ENCODE data around the gene SYTL5. TPM values are rescaled to one million over a fixed set of nuclear protein-coding genes. Genes with fewer than 3 reads are reported as not detected.
"Not testable (repeated sequence)": the region's sequence is repeated elsewhere in the genome, so short reads cannot be mapped to it uniquely, and the experiment has no call there.

The SYTL5 gene
- total RNA-seq: not detected in 2 replicates

DNA sequence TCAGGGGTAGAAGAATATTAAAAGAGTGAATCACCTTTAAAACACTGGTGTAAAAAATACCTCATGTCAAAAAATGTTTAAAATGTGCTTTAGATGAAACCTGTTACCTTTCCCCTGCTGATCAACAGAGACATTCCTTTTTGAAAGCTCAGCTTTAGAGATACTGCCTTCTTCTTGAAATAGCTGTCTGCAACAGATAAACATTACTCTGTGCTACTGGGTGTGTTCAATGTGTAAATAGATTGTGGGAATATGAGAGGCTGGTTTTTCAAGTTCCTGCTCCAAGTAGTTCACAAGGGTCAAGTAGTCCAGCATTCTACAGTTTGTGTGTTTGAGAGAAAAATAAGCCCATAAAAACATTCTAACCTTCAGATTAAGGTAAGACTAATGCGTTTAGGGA lies at the start of gene SYTL5:
TSS of gene SYTL5 (plus strand) at position 263 of the 400 bp plus-strand sequence. CDS start 27,337 bp downstream, outside the sequence.
- Mint-ChIP-seq H3K27me3 (ENCODE audit: low read depth) (peaks cover 6% of the 10 kb centered on the region), H3K27ac (no peak within 1 kb of the TSS), H3K36me3 (ENCODE audit: low read depth) (no peaks in the 10 kb centered on the region), H3K4me3 (ENCODE audit: low read depth) (no peak within 1 kb of the TSS), H3K9me3 (no peaks in the 10 kb centered on the region), H3K4me1 (ENCODE audit: low read depth) (peaks cover 2% of the 10 kb centered on the region)
- no peak for DNase-seq (ENCODE audit: low spot score)
- intact Hi-C loops (cut with micrococcal nuclease): no loop called here

DNA sequence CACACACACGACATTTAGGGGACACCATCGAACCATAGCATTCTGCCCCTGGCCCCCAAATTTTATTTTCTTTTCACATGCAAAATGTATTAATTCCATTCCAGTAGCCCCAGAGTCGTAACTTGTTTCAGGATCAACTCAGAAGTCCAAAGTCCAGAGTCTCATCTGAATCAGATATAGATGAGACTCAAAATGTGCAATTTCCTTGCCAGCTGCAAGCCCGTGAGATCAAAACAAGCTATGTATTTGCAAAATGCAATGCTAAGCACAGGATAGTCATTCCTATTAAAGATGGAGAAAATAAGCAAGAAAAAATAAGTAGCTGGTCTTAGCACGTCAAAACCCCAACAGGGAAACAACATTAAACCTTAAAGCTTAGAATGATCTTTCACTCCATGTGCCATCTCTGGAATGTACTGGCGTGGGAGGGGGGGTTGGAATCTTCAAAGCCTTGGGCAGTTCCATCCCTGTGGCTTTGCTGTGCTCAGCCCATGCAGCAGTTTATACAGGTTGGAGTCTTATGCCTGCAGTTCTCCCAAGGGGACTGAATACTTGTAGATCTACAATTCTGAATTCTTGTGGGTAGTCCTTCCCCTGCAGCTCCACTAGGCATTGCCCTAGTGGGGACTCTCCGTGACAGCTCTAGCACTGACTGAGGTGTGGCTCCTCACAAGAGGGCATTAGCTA lies 47.7 kb upstream of the SYTL5 start:
- no peak for DNase-seq (ENCODE audit: low spot score)
- H3K9me3 Mint-ChIP-seq: no peaks in the 10 kb centered on the region
- no peak overlapping the region for H3K4me3 Mint-ChIP-seq (ENCODE audit: low read depth)
- peaks cover 3% of the 10 kb centered on the region for H3K27me3 Mint-ChIP-seq (ENCODE audit: low read depth)
- peaks cover 3% of the 10 kb centered on the region for H3K4me1 Mint-ChIP-seq (ENCODE audit: low read depth)
- no peak overlapping the region for H3K27ac Mint-ChIP-seq
- intact Hi-C loops (cut with micrococcal nuclease): no loop called here
- H3K36me3 Mint-ChIP-seq (ENCODE audit: low read depth): no peaks in the 10 kb centered on the region

DNA sequence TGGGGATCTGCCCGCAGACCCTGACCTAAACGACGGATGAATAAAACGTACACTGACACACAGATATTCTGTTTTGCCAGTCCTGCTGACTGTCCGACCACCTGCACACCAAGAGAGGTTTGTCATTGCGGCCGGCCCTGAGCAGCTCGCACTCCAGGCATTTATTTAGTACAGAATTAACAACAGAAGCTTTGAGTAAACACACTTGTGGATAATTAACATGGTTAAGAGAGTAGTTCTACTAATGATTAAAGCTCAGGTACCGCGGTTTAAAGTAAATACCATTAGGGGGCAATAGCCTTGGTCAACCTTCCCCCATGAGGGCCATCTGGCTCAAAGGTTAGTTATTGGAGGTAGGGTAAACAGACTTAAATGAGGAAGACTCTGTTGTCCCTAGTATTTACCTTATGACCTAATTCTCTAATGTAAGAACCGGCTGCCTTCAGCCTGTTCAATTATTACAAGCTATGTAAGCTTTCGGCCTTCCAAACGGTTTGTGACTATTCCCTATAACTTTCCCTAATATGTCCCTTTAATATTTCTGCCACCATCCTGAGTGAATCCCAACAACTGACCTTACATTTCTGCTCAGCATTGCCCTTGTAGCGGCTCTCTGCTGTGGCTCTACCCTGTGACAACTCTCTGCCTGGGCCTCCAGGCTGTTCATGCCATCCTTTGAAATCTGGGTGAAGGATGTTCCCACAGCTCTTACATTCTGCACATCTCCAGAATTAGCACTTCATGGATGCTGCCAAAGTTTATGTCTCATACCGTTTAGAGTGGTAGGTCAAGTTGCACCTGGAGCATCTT lies 46.9 kb upstream of the SYTL5 start:
- H3K36me3 Mint-ChIP-seq (ENCODE audit: low read depth): no peaks in the 10 kb centered on the region
- H3K27me3 Mint-ChIP-seq (ENCODE audit: low read depth): peaks cover 3% of the 10 kb centered on the region
- intact Hi-C loops (cut with micrococcal nuclease): no loop called here
- H3K27ac Mint-ChIP-seq: no peak overlapping the region
- no peaks in the 10 kb centered on the region for H3K9me3 Mint-ChIP-seq
- DNase-seq (ENCODE audit: low spot score): no peak
- no peak overlapping the region for H3K4me3 Mint-ChIP-seq (ENCODE audit: low read depth)
- peaks cover 3% of the 10 kb centered on the region for H3K4me1 Mint-ChIP-seq (ENCODE audit: low read depth)

DNA sequence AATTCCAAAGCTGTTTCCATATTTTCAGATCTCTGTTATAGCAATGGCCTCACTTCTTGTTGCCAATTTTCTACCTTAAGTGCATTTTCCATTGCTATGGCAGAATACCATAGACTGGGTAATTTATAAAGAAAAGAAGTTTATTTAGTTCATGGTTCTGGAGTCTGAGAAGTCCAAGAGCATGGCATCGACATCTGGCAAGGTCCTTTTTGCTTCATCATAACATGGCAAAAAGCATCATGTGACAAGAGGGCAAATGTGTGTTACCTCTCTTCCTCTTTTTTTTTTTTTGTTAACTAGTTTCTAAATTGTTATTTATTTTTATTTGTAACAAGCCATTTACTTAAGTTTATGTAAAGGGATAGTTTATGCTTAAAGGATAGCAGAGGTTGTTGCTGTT lies 45.2 kb upstream of the SYTL5 start:
- intact Hi-C loops (cut with micrococcal nuclease): no loop called here
- H3K36me3 Mint-ChIP-seq (ENCODE audit: low read depth): no peaks in the 10 kb centered on the region
- H3K27ac Mint-ChIP-seq: no peak overlapping the region
- peaks cover 3% of the 10 kb centered on the region for H3K4me1 Mint-ChIP-seq (ENCODE audit: low read depth)
- H3K4me3 Mint-ChIP-seq (ENCODE audit: low read depth): no peak overlapping the region
- no peaks in the 10 kb centered on the region for H3K9me3 Mint-ChIP-seq
- H3K27me3 Mint-ChIP-seq (ENCODE audit: low read depth): peaks cover 4% of the 10 kb centered on the region
- DNase-seq (ENCODE audit: low spot score): no peak

DNA sequence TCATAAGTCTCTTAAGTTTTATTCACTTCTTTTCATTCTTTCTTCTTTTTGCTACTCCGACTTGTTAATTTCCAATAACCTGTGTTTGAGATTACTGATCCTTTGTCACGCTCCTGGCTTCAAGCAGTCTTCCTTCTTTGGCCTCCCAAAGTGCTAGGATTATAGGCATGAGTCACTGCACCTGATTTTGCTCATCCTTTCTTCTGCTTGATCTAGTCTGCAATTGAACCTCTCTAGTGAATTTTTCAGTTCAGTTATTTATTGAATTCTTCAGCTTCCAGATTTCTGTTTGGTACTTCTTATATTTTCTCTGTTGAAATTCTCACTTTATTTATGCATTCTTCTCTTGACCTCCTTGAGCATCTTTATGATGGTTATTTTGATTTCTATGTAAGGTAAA lies 38.6 kb upstream of the SYTL5 start:
- H3K4me1 Mint-ChIP-seq (ENCODE audit: low read depth): no peaks in the 10 kb centered on the region
- H3K27me3 Mint-ChIP-seq (ENCODE audit: low read depth): peaks cover 5% of the 10 kb centered on the region
- intact Hi-C loops (cut with micrococcal nuclease): no loop called here
- H3K4me3 Mint-ChIP-seq (ENCODE audit: low read depth): no peak overlapping the region
- no peak overlapping the region for H3K27ac Mint-ChIP-seq
- H3K36me3 Mint-ChIP-seq (ENCODE audit: low read depth): no peaks in the 10 kb centered on the region
- no peaks in the 10 kb centered on the region for H3K9me3 Mint-ChIP-seq
- DNase-seq (ENCODE audit: low spot score): no peak

DNA sequence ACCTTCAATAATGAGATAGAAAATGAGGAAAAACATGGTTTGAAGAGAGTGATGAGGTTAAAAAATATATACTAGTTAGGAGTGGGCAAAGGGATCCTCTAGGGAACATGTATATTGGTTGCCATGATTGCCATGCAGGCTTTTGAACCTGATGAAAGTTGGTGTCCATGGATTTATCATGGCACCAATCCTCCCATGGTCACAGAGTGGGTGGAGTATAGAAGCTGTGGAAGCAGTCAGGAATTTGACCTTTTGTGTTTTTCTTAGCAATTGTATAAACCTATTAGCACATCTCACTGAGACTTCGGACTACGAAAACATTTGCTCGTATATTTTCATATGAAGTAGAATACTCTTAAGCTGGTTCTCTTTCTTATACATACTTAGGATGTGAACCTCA lies 30.9 kb upstream of the SYTL5 start:
- no peaks in the 10 kb centered on the region for H3K36me3 Mint-ChIP-seq (ENCODE audit: low read depth)
- intact Hi-C loops (cut with micrococcal nuclease): loop anchor here (5.0 kb wide), 2 partner anchors 77 to 228 kb away; no protein-coding TSS in a partner anchor
- H3K4me3 Mint-ChIP-seq (ENCODE audit: low read depth): no peak overlapping the region
- H3K27ac Mint-ChIP-seq: no peak overlapping the region
- no peak for DNase-seq (ENCODE audit: low spot score)
- H3K4me1 Mint-ChIP-seq (ENCODE audit: low read depth): peaks cover 14% of the 10 kb centered on the region
- peaks cover 8% of the 10 kb centered on the region for H3K27me3 Mint-ChIP-seq (ENCODE audit: low read depth)
- H3K9me3 Mint-ChIP-seq: no peaks in the 10 kb centered on the region

DNA sequence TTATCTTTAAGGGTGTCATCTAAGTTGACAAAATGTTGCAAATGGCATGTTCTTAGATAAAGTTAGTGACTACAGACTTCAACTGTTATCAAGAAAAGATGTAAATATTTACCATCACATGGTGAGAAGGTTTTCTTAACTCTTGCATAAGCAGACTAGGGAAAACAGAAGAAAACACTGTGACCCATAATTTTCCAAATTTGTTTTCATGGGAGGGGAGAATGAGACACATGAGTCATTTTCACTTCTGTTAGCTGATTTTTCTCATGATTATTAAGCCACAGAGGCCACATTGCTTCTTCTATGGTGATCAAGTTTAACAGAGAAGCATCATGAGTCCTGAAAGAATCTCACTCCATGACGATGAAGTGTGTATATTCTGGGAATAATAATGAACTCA lies 30.2 kb upstream of the SYTL5 start:
- peaks cover 7% of the 10 kb centered on the region for H3K27me3 Mint-ChIP-seq (ENCODE audit: low read depth)
- no peak overlapping the region for H3K4me3 Mint-ChIP-seq (ENCODE audit: low read depth)
- no peak for DNase-seq (ENCODE audit: low spot score)
- no peaks in the 10 kb centered on the region for H3K9me3 Mint-ChIP-seq
- peaks cover 14% of the 10 kb centered on the region for H3K4me1 Mint-ChIP-seq (ENCODE audit: low read depth)
- no peaks in the 10 kb centered on the region for H3K36me3 Mint-ChIP-seq (ENCODE audit: low read depth)
- H3K27ac Mint-ChIP-seq: no peak overlapping the region
- intact Hi-C loops (cut with micrococcal nuclease): loop anchor here (5.0 kb wide), 2 partner anchors 76 to 229 kb away; no protein-coding TSS in a partner anchor

DNA sequence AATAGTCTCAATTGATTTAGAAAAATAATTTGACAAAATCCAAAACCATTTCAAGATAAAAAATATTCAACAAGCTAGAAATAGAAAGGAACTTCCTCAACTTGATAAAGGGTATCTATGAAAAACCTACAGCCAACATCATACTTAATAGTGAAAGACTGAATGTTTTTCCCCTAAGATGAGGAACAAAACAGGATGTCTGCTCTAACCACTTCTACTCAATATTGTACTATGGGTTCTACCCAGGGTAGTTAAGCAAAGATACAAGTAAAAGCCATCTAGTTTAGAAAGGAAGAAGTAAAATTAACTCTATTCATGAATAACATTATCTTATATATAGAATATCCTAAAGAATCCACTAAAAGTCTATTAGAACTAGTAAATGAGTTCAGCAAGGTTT lies 21.5 kb upstream of the SYTL5 start:
- Mint-ChIP-seq H3K4me3 (ENCODE audit: low read depth) (no peak overlapping the region), H3K36me3 (ENCODE audit: low read depth) (peaks cover 3% of the 10 kb centered on the region), H3K27ac (no peak overlapping the region), H3K27me3 (ENCODE audit: low read depth) (no peaks in the 10 kb centered on the region), H3K9me3 (peaks cover 3% of the 10 kb centered on the region), H3K4me1 (ENCODE audit: low read depth) (peaks cover 4% of the 10 kb centered on the region)
- no peak for DNase-seq (ENCODE audit: low spot score)
- intact Hi-C loops (cut with micrococcal nuclease): no loop called here

DNA sequence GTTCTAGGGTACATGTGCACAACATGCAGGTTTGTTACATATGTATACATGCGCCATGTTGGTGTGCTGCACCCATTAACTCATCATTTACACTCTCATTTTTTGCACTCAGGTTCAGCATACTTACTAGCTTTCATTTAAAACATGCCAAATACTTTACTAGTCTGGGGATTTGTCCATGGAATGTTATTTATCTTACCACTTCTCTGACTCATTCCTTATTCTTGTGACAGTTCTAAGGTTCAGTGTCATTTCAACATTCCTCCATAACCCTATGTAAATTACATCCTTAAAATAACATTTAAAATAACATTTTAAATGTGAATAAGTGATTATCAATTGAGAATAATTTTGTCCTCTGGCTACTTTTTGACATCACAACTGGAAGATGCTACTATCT lies 19.5 kb upstream of the SYTL5 start:
- Mint-ChIP-seq H3K27me3 (ENCODE audit: low read depth) (no peaks in the 10 kb centered on the region), H3K27ac (no peak overlapping the region), H3K9me3 (peaks cover 3% of the 10 kb centered on the region), H3K36me3 (ENCODE audit: low read depth) (peaks cover 3% of the 10 kb centered on the region), H3K4me1 (ENCODE audit: low read depth) (peaks cover 4% of the 10 kb centered on the region), H3K4me3 (ENCODE audit: low read depth) (no peak overlapping the region)
- no peak for DNase-seq (ENCODE audit: low spot score)
- intact Hi-C loops (cut with micrococcal nuclease): no loop called here

DNA sequence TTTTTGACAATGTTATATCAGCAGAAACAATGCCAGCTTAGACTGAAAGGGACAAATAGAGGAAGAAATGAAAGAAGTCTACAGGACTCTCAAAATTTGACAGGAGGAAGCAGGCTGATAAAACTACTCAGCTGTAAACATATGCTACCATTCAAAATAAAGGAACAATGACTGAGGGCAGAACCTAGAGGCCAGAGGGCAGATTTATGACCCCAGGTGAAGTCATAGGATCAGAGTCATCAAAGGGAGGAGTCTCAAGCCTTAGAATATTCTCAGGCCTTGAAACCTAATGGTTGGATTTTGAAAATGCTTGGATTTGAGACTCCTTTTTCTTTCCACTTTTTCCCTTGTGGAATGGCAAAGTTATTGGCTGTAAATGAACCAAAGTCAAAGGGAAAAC lies 17.0 kb upstream of the SYTL5 start:
- H3K27me3 Mint-ChIP-seq (ENCODE audit: low read depth): no peaks in the 10 kb centered on the region
- H3K4me3 Mint-ChIP-seq (ENCODE audit: low read depth): no peak overlapping the region
- H3K9me3 Mint-ChIP-seq: no peaks in the 10 kb centered on the region
- intact Hi-C loops (cut with micrococcal nuclease): no loop called here
- no peaks in the 10 kb centered on the region for H3K36me3 Mint-ChIP-seq (ENCODE audit: low read depth)
- H3K4me1 Mint-ChIP-seq (ENCODE audit: low read depth): peaks cover 4% of the 10 kb centered on the region
- no peak overlapping the region for H3K27ac Mint-ChIP-seq
- DNase-seq (ENCODE audit: low spot score): no peak

DNA sequence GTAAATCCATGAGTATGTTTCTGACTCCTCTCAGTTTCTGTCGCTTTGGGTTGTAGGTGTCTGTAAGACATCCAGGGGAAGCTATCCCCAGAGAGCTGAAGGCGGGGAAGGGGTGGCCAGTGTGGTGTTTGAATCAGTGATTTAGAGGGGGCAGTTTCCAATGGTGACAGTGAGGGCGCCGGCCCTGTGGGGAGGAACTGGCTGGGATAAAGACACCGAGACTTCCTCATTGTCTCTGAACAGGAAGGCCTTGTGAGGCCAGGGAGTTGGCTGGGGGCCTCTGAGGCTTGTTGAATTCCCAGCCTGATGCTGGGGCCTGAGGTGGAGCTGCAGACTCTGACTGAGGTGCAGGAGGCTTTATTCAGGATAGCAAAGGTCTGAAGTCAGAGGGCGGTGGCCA lies 15.1 kb upstream of the SYTL5 start:
- not testable (repeated sequence) for DNase-seq (ENCODE audit: low spot score); H3K36me3 Mint-ChIP-seq (ENCODE audit: low read depth); H3K9me3 Mint-ChIP-seq; H3K27ac Mint-ChIP-seq; H3K27me3 Mint-ChIP-seq (ENCODE audit: low read depth); H3K4me1 Mint-ChIP-seq (ENCODE audit: low read depth); H3K4me3 Mint-ChIP-seq (ENCODE audit: low read depth)
- intact Hi-C loops (cut with micrococcal nuclease): loop anchor here (10.0 kb wide), 1 partner anchor 67 kb away; no protein-coding TSS in a partner anchor

DNA sequence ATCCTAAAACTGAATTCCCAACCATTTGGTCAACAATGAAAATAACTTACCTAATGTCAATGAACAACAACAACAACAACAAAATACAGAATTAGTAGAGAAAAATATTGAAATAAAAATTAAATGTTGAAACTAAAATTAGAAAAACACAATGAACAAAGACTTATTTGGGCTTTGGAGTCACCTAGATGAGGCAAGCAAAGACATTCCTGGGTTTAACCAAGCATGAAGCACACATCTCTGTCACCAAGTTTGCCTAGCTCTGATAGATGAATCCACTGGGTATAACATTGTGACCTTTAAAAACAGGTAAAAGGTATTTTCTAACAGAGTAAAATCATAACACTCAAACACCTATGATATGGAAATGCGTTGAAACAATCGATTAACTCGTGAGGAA lies 13.2 kb upstream of the SYTL5 start:
- H3K27ac Mint-ChIP-seq: no peak overlapping the region
- DNase-seq (ENCODE audit: low spot score): no peak
- no peaks in the 10 kb centered on the region for H3K36me3 Mint-ChIP-seq (ENCODE audit: low read depth)
- H3K27me3 Mint-ChIP-seq (ENCODE audit: low read depth): no peaks in the 10 kb centered on the region
- peaks cover 4% of the 10 kb centered on the region for H3K4me1 Mint-ChIP-seq (ENCODE audit: low read depth)
- intact Hi-C loops (cut with micrococcal nuclease): loop anchor here (10.0 kb wide), 1 partner anchor 68 kb away; no protein-coding TSS in a partner anchor
- H3K9me3 Mint-ChIP-seq: no peaks in the 10 kb centered on the region
- no peak overlapping the region for H3K4me3 Mint-ChIP-seq (ENCODE audit: low read depth)
